Stimulated activated CD4-positive, alpha-beta T cell treated with anti-CD3 and anti-CD28 coated beads, Interleukin-1b, Interleukin-23, amount 100 ng/mL, for 48 hours (primary cell): ENCODE measurements around the gene CCDC6.
"Not testable (repeated sequence)": the region's sequence is repeated elsewhere in the genome, so short reads cannot be mapped to it uniquely, and the experiment has no call there.

Source experiments
- DNase-seq: peaks from one replicate; pipeline ENCODE4 v3.0.0-alpha.2; 2020

The CCDC6 gene

DNA sequence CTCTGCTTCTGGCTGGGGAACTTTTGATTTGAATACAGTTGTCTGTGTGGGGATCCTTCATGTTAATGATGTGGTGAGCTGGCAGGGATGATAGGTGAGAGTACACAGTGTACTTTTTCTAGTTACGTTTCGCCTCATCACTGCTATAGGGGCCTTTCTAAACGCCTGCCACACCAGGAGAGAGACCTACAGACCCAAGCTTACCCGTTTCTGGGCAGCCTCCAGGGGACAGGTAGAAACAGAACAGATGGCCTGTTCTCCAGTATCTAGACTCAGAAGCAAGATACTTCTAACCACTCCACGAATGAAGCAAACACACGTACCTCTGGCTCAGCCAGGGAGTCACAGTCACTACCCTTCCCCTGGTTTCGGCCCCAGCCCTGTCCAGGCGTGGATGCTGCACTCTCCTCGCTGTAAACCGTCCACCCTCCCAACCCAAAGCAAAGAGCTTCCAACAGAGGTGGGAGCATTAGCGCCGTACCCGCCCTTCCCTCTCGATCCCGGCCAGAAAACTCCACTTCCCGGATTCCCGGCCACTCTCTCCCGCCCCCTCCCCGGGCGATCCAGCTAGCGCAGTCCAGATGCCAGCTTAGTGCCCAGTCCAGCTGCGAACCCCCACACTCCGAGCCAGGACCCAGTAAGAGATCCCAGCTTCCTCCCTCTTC, 1.2 kb downstream of the CCDC6 start:
- peak; percentile 71 for DNase-seq

DNA sequence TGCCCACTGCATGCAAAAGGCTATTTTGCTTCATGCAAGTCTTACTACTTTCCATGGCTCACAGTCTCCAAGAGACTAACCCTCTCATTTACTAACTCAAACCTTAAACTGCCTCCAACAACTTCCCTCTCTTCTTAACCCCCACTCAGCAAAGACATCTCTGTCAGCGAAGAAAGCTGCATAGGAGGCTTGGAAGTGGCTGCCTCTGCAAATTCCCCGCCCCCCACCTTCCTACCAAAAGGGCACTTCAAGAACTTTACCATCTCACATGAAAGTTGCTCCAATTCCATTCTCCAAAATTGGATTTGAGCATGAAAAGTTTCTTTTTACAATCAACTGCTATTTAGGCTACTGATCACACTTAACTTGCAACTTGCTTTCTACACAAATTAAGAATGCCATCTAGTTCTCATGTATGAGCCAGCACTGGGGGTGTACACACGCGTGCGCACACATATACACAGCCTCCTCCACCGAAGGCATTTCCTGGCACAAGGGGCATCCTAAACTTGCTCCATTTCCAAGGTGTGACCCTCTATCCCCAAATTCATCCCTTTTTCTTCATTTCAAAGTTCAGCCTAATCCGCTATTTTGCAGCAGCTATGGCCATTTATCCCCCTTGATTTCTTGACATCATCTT, 1.8 kb downstream of the CCDC6 start:
- DNase-seq = no peak

DNA sequence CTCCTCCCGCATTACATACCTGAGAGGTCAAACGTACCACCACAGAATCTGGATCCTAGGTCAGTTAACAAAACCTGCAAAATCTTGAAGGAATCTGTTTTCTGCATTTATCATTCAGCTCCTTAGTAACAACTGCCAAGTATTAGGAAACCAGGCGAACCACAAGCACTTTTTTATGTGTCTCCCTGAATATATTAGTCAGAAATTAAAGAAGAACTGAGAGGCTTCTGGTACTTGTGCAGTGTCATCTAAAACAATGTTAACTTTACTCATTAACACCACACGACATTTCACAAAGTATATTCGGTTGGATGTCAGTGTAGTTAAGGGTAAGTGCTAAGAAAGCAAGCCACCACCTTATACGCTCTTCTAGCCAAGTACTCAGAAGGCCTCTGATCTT, 2.5 kb downstream of the CCDC6 start:
- no peak for DNase-seq

DNA sequence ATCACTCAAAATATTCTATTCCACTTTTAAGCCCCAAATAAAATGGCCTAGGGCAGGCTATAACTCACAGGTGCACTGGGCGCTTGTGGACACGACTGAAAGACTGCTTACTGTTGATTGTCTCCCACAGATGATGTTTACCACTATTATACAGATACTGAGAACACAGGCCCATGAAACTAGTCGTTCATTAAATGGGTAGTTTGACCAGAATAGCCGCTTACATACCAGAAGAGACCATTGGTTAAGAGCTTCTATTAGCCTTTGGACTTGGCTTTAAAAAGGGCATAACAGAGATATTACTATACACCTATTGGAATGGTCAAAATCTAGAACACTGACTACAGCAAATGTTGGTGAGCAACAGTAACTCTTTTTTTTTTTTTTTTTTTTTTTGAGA, 4.3 kb downstream of the CCDC6 start:
- no peak for DNase-seq

DNA sequence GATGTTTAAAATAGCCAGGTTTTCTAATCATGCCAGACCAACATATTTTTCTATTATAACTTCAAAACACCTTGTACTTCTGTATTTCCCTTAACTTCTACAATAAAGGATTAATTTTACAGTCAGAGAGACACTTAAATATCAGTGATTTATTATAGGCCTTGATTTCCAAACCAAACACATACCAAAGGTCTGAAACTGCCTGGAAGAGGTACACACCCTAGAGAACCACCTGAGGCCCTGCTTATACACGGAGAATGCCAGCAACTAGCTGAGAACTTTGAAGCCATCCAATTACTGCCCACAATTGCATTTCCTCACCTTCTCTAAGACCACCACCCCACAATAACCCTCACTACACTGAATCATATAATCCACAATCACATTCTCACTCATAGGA, 4.9 kb downstream of the CCDC6 start:
- no peak for DNase-seq

DNA sequence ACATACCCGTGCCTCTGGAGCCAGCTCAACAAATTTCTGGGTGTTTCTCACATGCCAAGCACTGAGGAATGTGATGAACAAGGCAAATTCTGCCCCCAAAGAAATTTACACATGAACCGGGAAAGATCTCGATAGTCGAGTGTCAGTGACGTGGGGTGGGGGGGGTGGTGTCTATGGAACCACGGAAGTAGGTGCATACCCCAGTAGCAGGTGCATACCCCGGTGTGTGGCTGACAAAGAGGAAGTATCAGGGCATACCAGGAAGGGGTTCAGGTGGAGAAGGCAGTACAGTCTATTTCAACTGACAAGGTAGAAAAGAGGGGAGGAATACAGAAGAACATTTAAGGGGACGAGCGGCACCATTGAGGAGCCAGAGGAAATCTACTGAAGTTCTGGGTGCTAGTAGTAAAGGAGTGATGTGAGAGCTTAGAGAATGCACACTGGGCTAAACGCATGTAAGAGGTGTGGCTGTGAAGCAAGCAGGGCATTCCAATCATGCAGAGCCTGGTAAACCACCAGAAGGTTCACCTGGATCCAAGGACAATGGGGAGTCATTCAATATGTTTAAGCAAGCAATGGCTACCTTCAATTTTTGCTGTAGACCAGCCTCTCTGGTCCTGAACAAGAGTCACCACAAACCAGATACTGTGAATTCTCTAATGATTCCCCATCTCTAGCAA, 6.2 kb downstream of the CCDC6 start:
- DNase-seq = no peak

DNA sequence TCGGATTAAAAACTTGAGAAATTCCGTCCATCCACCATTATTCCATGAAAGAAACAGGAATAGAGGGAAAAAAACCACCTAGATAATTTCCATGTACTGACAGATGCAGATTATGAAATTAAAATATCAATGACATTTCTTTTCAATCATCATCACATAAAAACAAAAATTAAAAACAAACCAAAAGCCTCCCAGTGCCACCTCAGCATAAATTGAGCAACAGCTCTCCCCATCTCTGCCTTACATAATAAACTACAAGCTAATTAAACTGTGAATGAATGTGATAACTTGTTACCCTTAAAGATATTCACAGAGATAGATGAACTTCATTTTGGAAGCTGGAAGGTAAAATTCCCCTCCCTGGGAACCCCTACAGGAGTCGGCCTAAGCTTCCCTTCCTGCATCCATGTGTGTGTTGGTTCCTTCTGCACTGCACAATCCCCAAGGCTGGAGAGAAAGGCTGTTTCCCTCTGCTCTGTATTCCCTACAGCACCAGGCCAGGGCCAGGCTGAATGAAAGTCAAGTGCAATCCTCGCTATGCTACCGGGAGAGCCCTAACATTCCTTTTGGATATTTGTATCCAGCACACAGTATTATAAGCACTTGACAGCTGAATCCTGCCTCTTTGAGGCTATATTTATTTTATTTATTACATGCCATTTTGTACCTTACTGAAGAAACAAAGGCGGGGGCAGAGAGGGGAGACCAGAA, 8.1 kb downstream of the CCDC6 start:
- DNase-seq = no peak

DNA sequence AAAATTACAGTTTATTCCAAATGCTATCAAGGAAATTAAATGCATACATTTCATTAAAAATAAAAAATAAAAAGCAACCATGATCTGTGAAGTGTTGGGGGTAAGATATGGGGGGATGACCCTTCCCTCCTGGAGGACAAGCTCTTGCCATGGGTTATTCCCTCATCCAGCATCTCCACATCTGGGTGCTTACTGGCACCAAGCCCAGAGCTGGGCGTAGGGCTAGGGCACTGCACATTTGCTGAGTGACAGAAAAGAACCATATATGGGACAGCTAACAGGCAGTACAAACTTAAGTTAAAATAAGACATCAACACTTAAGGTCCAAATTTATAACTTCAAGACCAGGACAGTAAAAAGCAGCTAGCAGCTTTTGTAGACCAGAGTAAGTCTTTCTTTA, 10.2 kb downstream of the CCDC6 start:
- DNase-seq = no peak

DNA sequence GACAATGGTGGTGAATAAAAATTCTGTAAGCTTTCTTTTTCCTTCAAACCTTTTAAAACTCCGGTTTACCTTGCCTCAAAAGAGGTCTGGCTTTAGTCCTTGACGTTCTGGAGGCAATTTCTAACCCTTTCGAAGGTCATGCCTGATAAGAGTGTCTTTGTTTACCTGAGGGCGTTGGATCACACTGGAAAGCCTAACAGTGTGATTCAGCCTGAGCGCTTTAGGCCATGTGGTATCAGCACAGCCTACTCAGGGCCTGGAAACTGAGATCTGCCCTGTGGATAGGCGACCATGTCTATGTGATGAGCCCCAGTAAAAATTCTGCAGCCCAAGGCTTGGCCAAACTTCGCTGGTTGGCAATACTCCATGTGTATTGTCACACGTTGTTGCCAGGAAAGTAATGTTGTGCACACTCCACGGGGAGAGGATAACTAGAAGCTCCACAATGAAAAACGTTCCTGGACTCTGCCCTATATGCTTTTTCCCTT, 10.7 kb downstream of the CCDC6 start:
- DNase-seq = no peak

DNA sequence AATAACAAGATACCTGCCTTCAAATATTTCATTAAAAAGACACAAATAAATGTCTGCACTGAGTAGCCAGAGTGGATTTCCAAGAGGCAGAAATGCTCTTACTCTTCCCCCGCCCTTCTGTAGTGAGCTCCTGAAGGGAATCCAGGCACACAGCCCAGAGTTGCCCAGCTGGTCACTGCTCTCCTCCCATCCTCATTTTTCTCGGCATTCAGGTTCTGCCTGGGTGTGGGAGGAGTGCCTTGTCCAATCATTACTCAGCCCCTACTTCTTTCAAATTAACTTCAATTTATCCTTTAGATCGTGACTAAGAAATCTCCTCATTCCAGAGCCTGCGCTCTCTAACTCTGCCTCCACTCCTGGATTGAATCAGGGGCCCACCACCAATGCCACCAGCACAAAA, 12.2 kb downstream of the CCDC6 start:
- DNase-seq = no peak

DNA sequence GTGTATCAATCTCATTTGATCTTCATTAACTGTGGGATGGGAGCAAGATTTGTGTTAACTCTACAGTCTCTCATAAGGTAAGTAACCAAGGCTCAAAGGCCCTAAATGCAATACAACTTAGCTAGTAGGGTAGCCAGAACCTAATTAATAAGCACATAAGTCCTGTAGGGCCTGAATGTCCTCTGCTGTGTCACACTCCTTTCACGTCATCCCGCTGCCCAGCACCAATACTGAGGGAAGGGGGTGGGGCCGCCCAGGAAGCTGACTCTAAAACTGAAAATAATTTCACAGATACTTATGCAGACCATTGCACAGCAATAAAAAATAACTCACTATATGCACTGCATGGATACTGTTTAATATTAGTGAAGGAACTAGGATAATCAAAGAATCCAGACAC, 13.7 kb downstream of the CCDC6 start:
- DNase-seq = no peak

DNA sequence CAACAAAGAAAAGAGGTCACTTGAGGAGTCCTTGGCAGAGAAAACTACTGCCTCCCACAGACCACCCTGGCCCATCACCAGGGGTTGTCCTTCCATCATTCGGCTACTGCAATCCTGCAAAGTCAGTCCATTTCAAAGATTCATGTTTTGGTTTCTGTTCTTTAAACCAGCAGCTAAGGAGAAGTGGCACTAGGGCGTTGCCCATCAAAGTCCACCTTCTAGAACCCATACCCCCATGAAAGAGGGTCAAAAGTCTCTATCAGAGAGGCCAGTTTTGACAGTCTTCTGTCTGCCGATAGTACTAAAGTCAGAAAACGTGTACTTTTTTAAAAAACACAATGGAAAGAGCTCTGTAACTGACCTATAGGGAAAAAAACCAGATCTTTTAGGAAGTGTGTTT, 14.4 kb downstream of the CCDC6 start:
- no peak for DNase-seq

DNA sequence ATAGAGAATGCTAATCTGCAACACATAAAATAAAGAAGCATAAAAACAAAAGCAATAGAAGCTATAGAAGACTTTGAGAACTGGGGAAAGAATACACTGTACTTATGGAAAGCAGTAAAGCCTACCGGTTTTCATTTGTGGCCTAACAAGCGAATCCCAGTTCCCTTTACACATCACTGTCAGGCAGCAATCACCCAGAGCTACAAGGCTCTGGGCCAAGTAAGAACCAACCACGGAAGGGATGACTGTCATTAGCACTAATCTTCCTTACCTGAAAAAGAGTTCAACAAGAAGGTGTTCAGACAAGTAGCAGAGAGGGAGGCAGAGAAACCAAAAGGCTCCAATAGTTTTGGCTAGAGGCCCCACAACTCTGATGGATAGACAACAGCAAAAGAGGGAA, 15.0 kb downstream of the CCDC6 start:
- no peak for DNase-seq

DNA sequence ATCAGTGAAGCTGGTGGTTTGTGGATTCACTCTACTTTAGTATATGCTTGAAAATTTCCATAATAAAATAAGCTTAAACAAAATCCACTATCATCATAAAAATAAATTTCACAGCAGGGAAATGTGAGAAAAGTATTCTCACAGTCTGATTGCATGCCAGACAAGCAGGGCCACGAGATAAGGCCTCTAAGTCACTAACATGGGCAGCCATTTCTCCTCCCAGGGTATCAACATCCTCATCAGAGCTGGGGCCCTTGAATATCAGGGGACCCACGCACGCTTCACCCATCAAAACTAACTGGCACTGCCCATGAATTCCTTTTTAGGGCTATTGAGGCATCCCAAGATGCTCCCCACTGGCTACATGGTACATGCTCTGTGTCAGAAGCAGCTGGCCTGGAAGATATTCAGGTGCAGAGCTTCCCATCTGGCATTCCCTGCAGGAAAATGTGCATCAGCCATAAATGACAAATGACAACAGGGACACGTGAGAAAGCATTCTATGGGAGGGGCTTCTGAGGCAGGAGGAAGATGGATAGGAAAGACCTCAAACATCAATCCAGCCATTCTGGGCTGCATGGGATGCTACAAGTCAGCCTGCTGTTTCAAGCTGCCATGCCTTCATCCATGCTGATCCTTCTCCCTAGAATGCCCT, 17.4 kb downstream of the CCDC6 start:
- no peak for DNase-seq

DNA sequence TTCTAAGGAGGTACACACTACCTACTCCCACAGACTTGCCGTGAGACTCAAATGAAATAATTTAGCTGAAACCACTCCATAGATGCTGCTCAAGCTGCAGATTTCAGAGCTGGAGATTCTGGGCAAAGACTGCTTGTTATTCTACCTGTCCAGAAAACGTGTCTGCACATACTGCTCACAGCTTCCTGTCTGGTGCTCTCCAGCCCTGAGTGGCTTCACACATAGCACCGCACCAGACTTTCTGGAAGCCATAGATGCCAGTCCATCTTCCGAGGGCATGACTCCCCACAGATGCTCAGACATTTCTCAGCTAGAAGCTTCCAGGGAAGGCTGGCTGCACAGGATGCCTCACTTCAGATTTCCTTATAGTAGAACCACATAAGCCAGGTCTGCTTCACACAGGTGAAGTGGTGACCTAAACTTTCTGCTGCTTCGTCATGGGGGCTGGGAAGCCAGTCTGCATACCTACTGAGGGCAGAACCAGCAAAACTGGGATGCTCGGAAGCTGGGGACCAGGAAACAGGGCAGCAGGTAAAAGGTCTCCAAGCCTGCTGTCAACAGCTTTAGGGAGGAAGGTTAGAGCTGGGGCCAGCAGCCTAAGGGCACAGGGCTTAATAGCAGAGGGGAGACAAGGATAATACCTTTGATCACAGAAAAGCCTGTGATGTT, 18.2 kb downstream of the CCDC6 start:
- no peak for DNase-seq

DNA sequence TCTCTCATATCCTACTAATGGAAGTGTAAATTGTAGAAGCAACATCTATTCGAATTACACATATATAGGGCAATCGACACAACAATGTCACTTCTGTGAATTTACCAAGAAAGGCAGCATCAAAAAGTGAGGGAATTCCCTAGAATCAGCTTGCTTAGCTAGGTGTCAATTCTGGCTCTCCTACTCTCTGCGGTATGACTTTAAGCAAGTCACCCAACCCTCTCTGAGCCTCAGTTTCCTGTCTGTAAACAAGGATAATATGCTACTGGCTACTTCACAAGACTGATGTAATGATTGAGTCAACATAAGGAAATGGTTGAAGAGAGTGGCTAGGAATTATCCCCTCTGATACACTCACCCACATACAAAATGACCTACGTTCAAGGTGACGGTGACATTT, 19.4 kb downstream of the CCDC6 start:
- no peak for DNase-seq

DNA sequence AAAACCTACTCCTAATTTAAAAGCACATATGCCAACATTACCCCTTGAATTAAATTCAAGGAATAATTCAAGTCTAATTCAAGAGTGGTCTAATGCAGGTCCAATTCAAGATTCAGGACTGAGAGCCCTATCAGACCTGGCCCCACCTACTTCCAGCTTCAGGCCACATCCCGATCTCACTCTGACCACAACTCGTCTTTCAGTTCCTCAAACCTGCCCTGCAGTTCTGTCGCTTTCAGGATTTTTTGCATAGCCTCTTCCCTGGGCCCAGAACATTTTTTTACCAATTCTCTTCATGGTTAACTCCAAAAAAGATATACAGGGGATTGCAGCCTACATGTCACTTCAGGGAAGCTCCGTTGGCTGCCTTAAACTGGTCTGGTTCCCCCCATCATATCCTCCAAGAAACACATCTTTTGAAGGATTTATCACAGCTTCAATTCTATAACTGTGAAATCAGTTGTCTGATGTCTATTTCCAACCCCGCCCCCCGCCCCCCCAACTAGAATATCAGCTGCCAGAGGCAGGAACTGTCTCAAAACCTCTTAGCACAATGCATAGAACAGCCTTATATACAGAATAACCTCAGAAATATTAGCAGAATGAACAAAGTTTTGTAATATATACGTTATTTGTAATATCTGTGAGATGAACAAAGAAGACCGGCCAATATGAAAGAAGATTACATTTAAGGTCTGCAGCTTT, 20.8 kb downstream of the CCDC6 start:
- DNase-seq = no peak

DNA sequence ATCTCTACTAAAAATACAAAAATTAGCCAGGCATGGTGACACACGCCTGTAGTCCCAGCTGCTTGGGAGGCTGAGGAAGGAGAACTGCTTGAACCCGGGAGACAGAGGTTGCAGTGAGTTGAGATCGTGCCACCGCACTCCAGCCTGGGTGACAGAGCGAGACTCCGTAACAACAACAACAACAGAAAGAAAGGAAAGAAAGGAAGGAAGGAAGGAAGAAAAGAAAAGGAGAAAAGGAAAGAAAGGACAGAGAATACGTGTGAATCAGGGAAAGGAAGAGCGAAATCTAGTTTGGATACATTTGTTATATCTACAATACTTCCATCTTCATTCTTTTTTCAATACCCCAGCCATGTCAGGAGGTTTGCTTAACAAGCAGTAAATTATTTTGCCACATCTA, 21.5 kb downstream of the CCDC6 start:
- not testable (repeated sequence) for DNase-seq

DNA sequence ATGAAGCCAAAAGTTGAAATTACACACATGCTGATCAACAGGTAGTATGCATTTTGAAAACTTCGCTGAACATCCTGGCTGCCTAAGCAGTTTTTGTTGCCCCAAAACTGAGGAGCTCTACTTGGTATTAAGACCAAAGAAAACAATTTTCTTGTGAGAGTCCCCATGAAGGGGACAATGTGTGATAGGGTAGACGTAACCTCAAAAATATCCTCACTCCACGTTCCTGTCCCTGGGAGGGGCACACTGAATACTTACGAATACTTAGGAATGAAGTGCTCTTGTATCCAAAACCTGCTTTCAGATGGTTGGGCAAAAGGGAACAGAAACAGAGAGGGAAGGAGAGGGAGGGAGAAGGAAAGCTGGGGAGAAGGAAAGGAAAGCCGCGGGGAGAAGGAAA, 24.7 kb downstream of the CCDC6 start:
- DNase-seq = no peak

DNA sequence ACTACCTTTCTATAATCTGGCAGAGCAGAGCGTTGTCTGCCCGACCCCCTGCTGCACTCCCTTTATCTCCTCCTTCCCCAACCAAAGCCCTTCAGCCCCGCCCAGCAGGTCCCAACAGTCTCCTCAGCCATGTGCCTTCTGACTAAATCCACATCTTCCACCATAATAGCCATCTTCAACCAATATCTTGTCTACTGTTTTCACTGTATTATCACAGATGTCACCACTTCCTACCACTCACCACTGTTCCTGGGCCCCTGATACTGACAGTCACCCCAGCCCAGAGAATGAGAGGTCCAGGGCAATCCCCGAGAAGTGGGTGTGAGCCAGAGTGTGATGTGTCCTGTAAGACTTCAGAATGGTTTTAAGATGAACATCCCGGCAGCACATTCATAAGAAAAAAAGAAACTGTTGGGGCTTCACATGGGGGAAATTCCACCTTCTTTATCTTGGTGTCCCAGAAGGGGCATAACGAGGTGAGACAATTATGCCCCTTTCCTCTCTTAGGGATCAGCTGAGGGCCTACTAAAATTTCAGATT, 25.3 kb downstream of the CCDC6 start:
- DNase-seq = peak; percentile 90

DNA sequence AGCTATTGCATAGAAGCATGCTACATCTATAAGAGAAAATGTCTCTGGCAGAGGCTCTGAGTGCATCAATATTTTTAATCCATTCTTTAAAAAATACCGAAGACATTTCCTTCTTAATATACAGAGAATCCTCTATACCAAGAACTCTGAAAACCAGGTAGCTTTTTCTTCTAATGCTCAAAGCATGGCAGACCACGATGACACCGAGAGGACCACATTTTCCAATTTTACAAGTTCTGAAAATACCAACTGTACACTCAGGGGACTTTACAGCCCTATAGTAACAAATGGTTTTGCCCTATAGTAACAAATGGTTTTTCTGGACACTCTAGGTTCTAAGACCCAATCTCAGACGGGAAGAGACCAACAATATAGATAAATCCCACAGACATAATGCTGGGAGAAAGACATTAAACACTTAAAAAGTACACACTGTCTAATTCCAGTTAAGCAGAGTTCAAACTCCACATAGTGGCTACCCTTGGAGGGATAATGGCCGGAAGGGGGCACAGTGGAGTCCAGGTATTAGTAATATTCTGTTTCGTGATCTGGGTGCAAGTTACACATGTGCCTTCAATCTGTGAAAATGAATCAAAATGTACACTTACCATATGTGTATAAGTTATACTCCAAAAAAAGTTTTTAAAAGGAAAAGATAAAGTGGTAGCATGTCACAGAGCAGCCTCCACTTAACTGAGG, 26.2 kb downstream of the CCDC6 start:
- DNase-seq = no peak
